Amniotic epithelial cell (primary cell): ENCODE results near the gene CARF.
"Not testable (repeated sequence)": the region's sequence is repeated elsewhere in the genome, so short reads cannot be mapped to it uniquely, and the experiment has no call there.

ENCODE experiments used
- DNase-seq: peaks from one replicate; pipeline ENCODE4 v3.0.0-alpha.2; 2010; ENCODE audit warnings: low read depth

CARF gene, protein sequence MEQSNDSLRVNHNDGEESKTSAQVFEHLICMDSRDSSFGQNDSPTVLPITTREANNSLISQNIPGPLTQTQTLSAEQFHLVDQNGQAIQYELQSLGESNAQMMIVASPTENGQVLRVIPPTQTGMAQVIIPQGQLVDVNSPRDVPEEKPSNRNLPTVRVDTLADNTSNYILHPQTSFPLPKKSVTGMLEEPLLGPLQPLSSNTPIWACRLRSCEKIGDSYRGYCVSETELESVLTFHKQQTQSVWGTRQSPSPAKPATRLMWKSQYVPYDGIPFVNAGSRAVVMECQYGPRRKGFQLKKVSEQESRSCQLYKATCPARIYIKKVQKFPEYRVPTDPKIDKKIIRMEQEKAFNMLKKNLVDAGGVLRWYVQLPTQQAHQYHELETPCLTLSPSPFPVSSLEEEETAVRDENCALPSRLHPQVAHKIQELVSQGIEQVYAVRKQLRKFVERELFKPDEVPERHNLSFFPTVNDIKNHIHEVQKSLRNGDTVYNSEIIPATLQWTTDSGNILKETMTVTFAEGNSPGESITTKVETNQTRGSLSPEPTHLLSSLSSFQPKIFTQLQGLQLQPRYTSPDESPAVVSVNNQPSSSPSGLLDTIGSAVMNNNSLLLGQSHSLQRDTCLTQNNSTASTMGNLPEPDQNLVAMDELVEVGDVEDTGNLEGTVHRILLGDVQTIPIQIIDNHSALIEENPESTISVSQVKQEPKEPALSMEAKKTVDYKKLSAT

GRCh38 chr2:202911512-202912341, at the start of gene CARF, which contains the start of gene WDR12:
Gene CARF (plus strand): TSS chr2:202912275. CDS start chr2:202941903, 29,628 bp downstream.
Gene WDR12 (minus strand): TSS chr2:202911673. CDS start chr2:202911476, 197 bp downstream.
- peak; percentile 94 for DNase-seq

DNA sequence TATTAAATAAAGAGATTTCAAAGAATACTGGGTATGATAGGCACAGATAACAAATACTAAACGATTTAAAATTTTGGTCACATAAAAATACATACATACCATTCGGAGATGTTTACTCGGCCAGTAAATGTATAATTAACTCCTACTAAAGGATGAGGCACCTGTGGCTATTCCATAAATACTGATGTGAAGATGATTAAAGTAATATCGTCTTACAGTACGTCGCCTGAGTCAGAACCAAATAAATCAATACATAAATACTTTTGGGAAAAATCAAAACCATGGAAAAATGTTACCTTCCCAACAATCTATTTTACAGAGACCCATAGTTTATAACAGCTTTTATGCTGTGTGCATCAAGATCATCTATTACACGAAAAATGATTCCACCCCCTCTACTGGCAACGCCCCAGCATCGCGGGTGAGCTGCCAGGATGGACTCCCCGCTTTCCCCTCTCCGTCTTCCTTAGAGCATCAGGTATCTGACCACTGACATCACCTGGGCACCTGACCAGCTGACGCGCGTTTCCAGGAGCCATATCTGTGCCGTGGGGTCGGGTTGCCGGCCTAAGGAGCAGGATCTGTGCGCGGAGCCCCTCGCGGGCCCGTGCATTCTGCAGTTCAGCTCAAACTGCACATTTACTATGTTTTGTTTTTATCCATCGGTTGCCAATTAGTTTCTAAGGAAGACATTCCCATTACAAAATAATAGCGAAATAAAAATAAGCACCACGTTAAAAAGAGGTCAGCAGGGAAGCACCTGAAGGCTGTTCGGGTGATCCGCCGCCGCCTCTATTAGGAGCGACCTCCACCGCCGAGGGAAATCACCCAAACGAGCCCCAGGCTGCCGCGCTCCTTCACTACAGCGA, 41.4 kb upstream of the CARF start:
- DNase-seq: peak; percentile 58

DNA sequence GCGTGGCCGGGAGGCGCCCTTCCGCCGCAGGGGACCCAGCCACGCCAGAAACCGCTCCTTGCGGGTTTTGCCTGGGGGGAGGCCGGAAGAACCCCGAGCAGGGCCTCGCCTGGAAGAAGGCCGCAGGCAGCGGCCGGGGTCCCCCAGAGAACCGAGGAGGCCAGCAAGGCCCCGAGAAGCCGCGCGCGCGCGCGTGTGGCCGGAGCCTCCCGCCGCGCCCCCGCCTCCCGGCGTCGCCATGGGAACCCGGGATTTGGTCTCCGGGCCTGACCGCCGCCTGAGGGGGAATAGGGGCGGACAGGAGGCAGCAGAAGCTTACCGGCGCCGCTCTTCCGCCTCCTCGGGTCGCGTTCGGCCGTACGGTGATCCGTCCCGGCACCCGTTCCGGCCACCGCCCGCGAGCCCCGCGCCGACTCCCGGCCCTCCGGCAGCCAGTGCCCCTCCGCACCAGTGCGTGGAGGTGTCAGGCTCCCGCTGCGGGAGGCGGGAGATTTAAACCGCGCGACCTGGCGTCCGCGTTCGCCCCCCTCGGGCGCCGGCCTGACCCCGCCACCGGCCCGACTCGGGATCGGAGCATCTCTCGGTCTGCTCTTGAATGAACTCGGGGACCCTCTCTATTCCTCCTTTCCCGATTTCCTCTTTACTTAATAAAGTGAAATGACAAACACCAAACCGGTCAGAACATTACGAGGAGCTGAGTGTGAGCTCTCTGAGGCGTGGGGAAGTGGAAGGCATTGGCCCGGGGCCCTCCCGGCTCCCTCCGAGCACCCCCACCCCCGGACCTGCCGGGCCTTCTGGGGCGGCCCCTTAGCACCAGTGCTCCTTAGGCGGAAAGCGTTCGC, 40.6 kb upstream of the CARF start, which contains the start of gene ICA1L:
TSS of gene ICA1L (minus strand) at position 467 of the 842 bp plus-strand sequence. CDS start 42,757 bp downstream, outside the sequence.
- DNase-seq: peak; percentile 45

DNA sequence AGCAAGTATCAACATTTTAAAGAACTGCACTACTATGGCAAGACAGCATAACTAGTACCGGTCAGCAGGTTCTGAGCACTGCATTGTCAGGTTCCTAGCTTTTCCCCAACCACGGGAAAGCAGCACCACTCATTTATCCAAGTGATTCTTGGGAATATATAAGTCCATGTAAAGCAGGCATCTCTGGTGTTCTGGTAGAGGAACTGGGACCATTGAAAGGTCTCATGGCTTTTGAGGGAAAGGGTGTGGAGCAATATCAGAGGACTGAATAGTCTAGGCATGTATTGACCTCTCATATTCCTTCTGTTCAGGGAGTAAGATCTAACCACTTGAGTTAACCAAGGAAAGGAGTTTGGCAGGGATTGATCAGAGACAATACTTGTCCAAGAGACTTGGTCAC, 34.4 kb upstream of the CARF start:
- no peak for DNase-seq

GRCh38 chr2:202881570-202881969, 30.5 kb upstream of the CARF start:
- DNase-seq: no peak

DNA sequence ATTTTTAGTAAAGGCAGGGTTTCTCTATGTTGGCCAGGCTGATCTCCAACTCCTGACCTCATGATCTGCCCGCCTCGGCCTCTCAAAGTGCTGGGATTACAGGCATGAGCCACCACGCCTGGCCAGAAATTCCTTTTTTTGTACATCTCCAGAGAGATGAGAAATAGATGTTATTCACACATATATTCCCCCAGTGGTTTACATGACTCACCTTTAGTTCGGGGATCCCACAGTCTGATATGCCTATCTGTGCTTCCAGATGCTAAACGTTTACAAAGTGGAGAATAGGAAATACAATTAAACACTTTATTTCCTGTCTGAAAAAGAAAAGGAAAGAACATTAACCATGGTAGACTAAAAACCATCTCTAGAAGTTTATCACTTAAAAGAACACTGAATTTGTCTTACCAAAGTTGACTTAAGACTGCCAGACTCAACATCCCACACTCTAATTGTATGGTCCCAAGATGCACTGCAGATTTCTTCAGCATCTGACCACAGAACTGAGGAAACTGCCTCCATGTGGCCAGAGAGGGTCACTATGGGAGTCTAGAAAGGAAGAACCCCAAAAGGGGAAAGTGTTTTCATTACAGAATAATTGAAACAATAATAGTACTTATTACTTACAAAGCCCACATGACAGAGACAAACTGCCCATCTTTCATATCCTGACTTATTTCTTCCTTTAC, 27.9 kb upstream of the CARF start:
- DNase-seq: peak; percentile 83

- no peak for DNase-seq
Measured at GRCh38 chr2:202885190-202885589, 26.9 kb upstream of the CARF start.

- DNase-seq: not testable (repeated sequence)
Measured at GRCh38 chr2:202905507-202905906, 6.6 kb upstream of the CARF start.

- no peak for DNase-seq
Measured at GRCh38 chr2:202908186-202908585, 3.9 kb upstream of the CARF start.

GRCh38 chr2:202909394-202910192, 2.5 kb upstream of the CARF start:
- DNase-seq: peak; percentile 29

- not testable (repeated sequence) for DNase-seq
Measured at GRCh38 chr2:202910250-202910649, 1.8 kb upstream of the CARF start.

DNA sequence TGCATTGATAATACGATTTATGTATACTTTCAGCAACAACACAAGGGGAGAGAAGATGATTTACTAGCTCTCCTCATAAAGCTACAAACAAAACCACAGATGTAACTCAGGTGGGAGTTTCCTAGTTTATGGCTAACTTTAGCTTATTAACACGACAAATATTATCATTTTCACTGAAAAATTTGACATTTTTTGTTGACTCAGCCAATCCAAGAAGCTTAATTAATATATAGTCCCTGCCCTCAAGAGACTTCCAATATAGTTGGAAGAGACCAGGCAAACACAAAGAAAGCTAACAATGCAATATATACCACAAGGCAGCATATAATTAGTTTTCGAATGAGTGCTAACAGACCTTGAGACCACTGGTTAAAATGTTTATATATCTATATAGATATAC, 1.4 kb upstream of the CARF start:
- DNase-seq: no peak

GRCh38 chr2:202911203-202911511, 918 bp upstream of the CARF start:
- no peak for DNase-seq

- peak; percentile 10 for DNase-seq
Measured at GRCh38 chr2:202912342-202913201, 497 bp downstream of the CARF start.

DNA sequence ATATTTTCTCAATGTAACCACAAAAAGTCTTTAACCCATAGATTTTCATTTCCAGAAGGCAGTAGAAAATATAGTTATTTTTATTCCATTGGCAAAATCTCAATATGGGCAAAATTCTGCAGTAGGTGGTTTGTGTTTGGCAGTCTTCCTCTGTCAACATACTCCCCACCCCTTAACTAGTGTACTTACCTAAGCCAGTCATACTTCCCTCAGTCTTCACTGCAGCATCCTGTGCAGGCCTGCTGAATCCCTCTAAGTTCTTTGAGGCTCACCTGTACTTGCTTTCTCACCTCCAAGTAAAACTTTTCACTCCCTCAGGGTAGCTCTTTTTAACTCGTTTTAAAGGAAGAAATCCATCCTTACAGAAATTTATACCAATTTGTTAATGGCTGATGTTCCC, 6.8 kb downstream of the CARF start:
- DNase-seq: no peak

- DNase-seq: peak; percentile 42
Measured at GRCh38 chr2:202932425-202933138, 20.5 kb downstream of the CARF start.

DNA sequence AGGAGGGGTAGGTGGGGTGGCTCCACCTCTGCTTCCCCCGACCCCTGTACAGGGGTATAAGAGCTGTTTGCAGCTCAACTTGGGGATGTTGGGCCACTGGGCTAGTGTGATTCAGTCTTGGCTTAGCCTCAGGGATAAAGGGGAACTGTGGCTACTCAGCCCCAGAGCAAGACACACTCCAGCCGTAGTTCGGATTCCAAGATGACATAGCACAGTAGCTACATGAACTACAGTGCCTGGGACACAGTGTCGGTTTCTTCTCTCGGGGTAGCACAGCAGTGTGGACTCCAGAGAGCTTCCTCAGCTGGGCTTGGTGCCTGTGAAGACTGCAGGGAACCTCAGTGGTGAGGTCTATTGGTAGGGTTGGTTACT, 21.1 kb downstream of the CARF start:
- DNase-seq: peak; percentile 6
